22Rv1 (cell line): Measurements from ENCODE around the gene HPSE2.

Experiments used
- H3K27ac ChIP-seq: fragments of 450-650 bp; 2 replicates; pipeline ENCODE4 v1.5.1; 2017
- ZFX ChIP-seq: fragments of 450-650 bp; IDR thresholded peaks from 2 replicates; pipeline ENCODE4 v1.6.1; 2017; ENCODE audit warnings: antibody characterized with exemption, borderline replicate concordance
- TF ChIP-seq, protein P1 (sequence below): fragments of 450-650 bp; IDR thresholded peaks from 2 replicates; pipeline ENCODE4 v1.5.1; 2017; ENCODE audit warnings: mild to moderate bottlenecking

The HPSE2 gene

DNA sequence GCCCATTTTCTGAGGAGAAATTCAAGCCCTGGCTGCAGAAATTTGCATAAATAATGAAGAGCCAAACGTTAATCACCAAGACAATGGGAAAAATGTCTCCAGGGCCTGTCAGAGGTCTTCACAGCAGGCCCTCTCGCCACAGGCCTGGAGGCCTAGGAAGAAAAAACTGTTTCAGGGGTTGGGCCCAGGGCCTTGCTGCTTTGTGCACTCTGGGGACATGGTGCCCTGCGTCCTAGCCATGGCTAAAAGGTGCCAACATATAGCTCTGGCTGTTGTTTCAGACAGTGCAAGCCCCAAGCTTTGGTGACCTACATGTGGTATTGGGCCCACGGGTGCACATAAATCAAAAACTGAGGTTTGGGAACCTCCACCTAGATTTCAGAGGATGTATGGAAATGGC, 796.9 kb downstream of the HPSE2 start:
- no peak overlapping the region for H3K27ac ChIP-seq
- TF ChIP-seq, protein P1, sequence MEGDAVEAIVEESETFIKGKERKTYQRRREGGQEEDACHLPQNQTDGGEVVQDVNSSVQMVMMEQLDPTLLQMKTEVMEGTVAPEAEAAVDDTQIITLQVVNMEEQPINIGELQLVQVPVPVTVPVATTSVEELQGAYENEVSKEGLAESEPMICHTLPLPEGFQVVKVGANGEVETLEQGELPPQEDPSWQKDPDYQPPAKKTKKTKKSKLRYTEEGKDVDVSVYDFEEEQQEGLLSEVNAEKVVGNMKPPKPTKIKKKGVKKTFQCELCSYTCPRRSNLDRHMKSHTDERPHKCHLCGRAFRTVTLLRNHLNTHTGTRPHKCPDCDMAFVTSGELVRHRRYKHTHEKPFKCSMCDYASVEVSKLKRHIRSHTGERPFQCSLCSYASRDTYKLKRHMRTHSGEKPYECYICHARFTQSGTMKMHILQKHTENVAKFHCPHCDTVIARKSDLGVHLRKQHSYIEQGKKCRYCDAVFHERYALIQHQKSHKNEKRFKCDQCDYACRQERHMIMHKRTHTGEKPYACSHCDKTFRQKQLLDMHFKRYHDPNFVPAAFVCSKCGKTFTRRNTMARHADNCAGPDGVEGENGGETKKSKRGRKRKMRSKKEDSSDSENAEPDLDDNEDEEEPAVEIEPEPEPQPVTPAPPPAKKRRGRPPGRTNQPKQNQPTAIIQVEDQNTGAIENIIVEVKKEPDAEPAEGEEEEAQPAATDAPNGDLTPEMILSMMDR = no peak
- no peak for TF ChIP-seq ZFX

DNA sequence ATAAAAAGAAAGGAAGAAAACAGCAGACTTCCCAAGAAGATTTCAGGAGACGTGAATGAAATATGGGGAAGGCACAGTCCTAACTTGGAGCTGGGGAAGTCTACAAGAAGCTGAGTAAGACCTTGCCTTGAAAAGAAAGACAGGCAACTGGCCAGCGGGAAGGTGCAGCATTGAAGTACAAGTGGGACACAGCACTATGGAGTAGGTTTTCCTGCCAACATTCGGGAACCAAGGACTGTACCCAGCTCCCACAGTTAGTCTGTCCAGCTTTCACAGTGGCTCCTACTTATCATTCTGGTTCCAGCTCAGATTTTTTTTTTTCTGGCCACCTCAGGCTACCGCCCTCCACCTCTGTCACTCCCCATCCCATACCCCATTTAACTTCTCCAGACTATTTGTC, 798.9 kb downstream of the HPSE2 start:
- H3K27ac ChIP-seq = no peak overlapping the region
- TF ChIP-seq, protein P1 = no peak
- TF ChIP-seq ZFX = no peak

DNA sequence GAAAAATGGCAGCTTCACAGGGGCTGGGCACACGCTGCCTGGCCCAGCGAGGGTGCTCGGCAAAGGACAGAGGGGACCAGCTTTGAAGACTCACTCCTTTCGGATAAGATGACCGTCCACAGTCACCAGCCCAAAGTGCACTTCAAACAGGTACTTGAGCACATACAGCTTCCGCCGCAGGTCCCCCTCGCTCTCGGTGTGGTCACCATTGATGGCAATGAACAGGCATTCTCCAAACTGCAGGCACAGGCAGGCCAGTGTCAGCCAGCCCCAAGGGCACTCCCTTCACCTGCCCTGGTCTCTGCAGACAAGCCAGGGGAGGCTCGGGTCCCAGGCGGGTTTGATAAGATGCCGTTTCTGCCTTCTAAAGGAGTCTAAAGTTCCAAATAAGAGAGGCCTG, 800.5 kb downstream of the HPSE2 start:
- H3K27ac ChIP-seq = no peak overlapping the region
- no peak for TF ChIP-seq ZFX
- TF ChIP-seq, protein P1 = no peak

DNA sequence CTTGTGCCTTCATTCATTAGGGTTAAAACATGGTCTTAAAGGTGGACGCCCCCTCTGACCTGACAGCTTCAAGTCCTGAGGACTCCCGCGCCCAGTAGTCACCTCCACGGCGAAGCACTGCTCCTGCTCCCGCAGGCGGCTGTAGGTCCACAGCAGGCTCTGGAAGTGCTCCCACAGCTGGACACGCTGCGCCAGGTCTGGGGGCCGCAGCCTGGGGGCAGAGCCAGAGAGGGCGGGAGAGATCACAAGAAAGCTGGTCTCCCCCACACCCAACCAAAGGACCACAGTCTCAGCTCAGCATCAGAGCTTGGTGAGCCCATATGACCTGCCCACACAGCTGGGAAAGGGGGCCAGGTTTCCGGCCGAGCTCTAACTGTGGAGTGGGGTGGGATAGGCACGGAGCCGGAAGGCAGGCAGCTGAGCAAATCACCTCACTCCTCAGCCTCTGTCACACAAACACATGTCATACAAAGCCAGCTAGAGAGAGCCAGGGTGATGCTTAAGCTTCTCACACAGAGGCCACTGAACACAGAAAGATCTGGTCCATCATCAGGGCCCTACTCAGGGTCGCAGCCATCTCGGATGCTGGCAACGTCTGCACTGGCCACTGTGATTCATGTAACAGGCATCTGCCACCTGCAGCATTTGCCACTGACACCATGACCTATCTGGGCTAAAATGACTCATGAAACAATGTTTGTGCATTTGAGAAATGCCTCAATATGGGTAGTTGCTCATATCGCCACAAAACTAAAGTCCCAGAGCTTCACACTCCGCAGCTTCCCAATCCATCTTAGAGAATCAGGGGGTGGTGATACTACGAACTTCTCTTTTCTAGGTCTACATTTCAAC, 801.5 kb downstream of the HPSE2 start:
- no peak overlapping the region for H3K27ac ChIP-seq
- TF ChIP-seq ZFX = no peak
- TF ChIP-seq, protein P1 = no peak

DNA sequence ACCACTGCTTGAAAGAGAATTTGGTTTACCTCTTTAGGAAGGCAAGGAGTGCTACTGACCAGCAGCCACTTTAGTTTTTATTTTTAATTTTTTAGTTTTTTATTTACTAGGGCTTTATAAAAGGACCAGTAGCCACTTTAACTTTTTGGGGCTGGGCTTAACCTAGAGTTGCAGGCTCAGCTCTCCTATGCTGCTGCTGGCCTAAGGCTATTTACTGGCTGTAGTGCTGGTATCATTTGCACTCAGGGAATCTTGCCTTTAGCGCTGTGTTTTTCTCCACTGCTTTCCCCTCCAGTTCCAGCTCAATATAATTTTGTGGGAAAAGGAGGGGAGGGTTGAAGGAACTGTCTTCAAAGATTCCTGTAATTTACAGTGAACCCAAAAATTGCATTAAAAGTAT, 802.3 kb downstream of the HPSE2 start:
- TF ChIP-seq, protein P1 = no peak
- TF ChIP-seq ZFX = no peak
- H3K27ac ChIP-seq = no peak overlapping the region

DNA sequence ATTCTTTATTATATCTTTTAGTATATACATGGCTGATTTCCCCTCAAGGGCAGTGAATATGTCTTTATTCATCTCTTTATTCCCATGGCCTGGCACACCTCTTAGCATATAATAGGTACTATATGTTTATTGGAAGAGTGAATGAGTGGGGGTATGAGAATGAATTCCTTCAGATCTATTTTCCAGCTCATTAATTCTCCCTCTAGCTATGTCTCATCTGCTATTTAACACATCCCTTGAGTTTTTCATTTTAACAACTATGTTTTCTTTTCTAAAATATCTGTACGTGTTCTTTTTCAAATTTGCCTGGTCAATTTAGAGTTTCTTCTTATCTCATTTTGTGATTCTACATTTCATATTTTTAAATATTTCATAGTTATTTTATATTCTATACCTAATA, 803.3 kb downstream of the HPSE2 start:
- H3K27ac ChIP-seq = no peak overlapping the region
- TF ChIP-seq, protein P1 = no peak
- no peak for TF ChIP-seq ZFX

DNA sequence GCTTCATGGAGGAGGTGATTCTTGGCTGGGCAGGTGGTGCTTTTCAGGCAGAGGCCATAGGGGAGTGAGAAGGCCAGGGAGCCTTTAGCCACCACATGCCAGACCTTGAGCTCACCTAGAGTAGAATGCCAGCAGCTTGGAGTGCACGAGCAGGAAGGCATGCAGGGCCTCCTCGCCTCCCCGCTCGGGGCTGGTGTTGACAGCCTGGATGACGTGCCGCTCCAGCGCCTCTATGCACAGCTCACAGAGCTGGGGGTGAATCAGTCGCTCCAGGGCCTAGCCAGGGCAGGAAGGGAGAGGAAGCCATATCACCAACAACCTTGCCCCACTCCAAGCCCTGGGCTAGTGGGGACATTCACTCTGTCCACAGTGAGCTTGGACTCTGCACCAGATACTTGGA, 804.6 kb downstream of the HPSE2 start:
- TF ChIP-seq ZFX = no peak
- TF ChIP-seq, protein P1 = no peak

More for the DNA sequence above, 804.6 kb downstream of the HPSE2 start:
- H3K27ac ChIP-seq = no peak overlapping the region
